ENCODE data around the gene TAF11L12.
"Not testable (repeated sequence)": the region's sequence is repeated elsewhere in the genome, so short reads cannot be mapped to it uniquely, and the experiment has no call there.

TAF11L12 gene

GRCh38 chr5:17610092-17610491, at the start of gene TAF11L12:
TAF11L12 (plus strand) TSS chr5:17610392.
- DNase-seq (ENCODE audit: extremely low spot score); CTCF ChIA-PET; POLR2A ChIA-PET: not testable (repeated sequence)

GRCh38 chr5:17585658-17586057, 24.5 kb upstream of the TAF11L12 start, which contains the start of gene TAF11L7:
TAF11L7 (minus strand) TSS chr5:17585758.
- CTCF ChIA-PET, result not testable (repeated sequence)

DNA sequence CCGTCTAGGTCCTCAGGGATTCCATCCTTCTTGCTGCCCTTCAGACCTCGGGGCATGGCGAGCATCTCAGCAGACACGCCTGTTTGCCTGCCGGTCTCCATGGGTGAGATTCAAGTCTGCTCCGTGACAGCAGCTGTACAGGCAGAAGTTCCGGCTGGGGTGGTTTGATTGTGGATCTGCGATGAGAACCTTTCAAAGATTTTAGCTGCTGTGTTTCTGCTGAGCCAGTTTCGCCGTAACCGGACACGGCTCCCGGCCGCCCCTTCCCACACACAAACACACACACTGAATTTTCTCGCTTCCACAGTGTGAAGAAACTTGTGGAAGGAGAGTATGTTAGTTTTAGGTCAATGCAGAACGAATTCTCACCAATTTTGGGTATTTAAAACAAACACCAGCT, 19.3 kb upstream of the TAF11L12 start, which contains the start of gene TAF11L8:
Gene TAF11L8 (minus strand): TSS at position 101 of the 400 bp plus-strand sequence.
- CTCF ChIA-PET; DNase-seq (ENCODE audit: extremely low spot score); POLR2A ChIA-PET: not testable (repeated sequence)

More at GRCh38 chr5:17585658-17586057, 24.5 kb upstream of the TAF11L12 start, which contains the start of gene TAF11L7:
- POLR2A ChIA-PET; DNase-seq (ENCODE audit: extremely low spot score): not testable (repeated sequence)

DNA sequence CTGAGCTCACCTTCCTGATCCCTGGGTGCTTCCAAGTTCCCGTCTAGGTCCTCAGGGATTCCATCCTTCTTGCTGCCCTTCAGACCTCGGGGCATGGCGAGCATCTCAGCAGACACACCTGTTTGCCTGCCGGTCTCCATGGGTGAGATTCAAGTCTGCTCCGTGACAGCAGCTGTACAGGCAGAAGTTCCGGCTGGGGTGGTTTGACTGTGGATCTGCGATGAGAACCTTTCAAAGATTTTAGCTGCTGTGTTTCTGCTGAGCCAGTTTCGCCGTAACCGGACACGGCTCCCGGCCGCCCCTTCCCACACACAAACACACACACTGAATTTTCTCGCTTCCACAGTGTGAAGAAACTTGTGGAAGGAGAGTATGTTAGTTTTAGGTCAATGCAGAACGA, 15.9 kb upstream of the TAF11L12 start, which contains the start of gene TAF11L9:
Gene TAF11L9 (minus strand): TSS at position 140 of the 400 bp plus-strand sequence.
- CTCF ChIA-PET; DNase-seq (ENCODE audit: extremely low spot score); POLR2A ChIA-PET: not testable (repeated sequence)

GRCh38 chr5:17597728-17598127, 12.5 kb upstream of the TAF11L12 start, which contains the start of gene TAF11L10:
TAF11L10 (minus strand) TSS chr5:17597828.
- POLR2A ChIA-PET; DNase-seq (ENCODE audit: extremely low spot score); CTCF ChIA-PET: not testable (repeated sequence)

DNA sequence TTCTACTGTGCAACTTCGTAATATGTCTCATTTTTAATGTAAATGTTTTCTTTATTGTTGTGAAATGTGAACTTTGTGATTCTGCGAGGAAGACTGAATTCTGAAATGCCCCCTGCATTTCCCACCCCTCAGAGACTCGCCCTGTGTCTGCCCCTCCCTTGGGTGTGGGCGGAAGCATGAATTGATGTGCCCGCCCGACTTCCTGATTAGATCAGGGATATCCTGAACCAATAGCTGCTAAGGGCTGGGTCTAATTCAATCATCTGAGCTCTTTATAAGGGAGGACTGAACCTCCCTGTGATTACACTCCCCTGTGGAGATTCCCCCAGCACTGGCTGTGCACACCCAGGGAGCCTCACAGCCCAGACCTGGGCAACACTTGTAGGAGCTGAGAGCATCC, 6.3 kb upstream of the TAF11L12 start, which contains the start of gene TAF11L11:
Gene TAF11L11 (plus strand): TSS at position 304 of the 400 bp plus-strand sequence.
- CTCF ChIA-PET; DNase-seq (ENCODE audit: extremely low spot score); POLR2A ChIA-PET: not testable (repeated sequence)

GRCh38 chr5:17604951-17605350, 5.2 kb upstream of the TAF11L12 start:
- no peak for DNase-seq (ENCODE audit: extremely low spot score)
- ChIA-PET CTCF (no interaction called here), POLR2A (no interaction called here)
- TF ChIP-seq FOXK2 (IDR thresholded peaks at IDR 0.05) (no peak), PKNOX1 (IDR thresholded peaks at IDR 0.05) (no peak), SUZ12 (IDR thresholded peaks at IDR 0.05) (no peak), CTBP1 (IDR thresholded peaks at IDR 0.05; ENCODE audit: borderline replicate concordance) (no peak), NFRKB (IDR thresholded peaks at IDR 0.05) (no peak), L3MBTL2 (conservative IDR thresholded peaks at IDR 0.05) (no peak), TARDBP (IDR thresholded peaks at IDR 0.05) (no peak), FOXA1 (IDR thresholded peaks at IDR 0.05) (no peak), LEF1 (IDR thresholded peaks at IDR 0.05; ENCODE audit: borderline replicate concordance) (no peak), SP1 (IDR thresholded peaks at IDR 0.05) (no peak), FOXM1 (IDR thresholded peaks at IDR 0.05; ENCODE audit: borderline replicate concordance) (no peak), ZNF384 (IDR thresholded peaks at IDR 0.05) (no peak), HDGF (IDR thresholded peaks at IDR 0.05; ENCODE audit: borderline replicate concordance) (no peak), BHLHE40 (IDR thresholded peaks at IDR 0.05; ENCODE audit: borderline replicate concordance) (no peak), ELF4 (IDR thresholded peaks at IDR 0.05) (no peak), ARNT (IDR thresholded peaks at IDR 0.05) (no peak)

- DNase-seq (ENCODE audit: extremely low spot score); CTCF ChIA-PET; POLR2A ChIA-PET: not testable (repeated sequence)
Observed at GRCh38 chr5:17607461-17607860, 2.7 kb upstream of the TAF11L12 start.

GRCh38 chr5:17614872-17615605, 4.8 kb downstream of the TAF11L12 start:
- CTCF ChIA-PET, result no interaction called here
- TF ChIP-seq ZNF384 (IDR thresholded peaks at IDR 0.05), result no peak
- TF ChIP-seq BHLHE40 (IDR thresholded peaks at IDR 0.05; ENCODE audit: borderline replicate concordance), result no peak
- TF ChIP-seq HDGF (IDR thresholded peaks at IDR 0.05; ENCODE audit: borderline replicate concordance), result no peak
- no peak for TF ChIP-seq ELF4 (IDR thresholded peaks at IDR 0.05)
- no peak for TF ChIP-seq L3MBTL2 (conservative IDR thresholded peaks at IDR 0.05)
- TF ChIP-seq ARNT (IDR thresholded peaks at IDR 0.05), result no peak
- TF ChIP-seq FOXA1 (IDR thresholded peaks at IDR 0.05), result no peak
- TF ChIP-seq FOXK2 (IDR thresholded peaks at IDR 0.05), result no peak
- TF ChIP-seq CTBP1 (IDR thresholded peaks at IDR 0.05; ENCODE audit: borderline replicate concordance), result no peak
- no peak for TF ChIP-seq NFRKB (IDR thresholded peaks at IDR 0.05)
- TF ChIP-seq FOXM1 (IDR thresholded peaks at IDR 0.05; ENCODE audit: borderline replicate concordance), result no peak
- no peak for TF ChIP-seq SP1 (IDR thresholded peaks at IDR 0.05)
- no peak for TF ChIP-seq PKNOX1 (IDR thresholded peaks at IDR 0.05)
- no peak for TF ChIP-seq TARDBP (IDR thresholded peaks at IDR 0.05)
- no peak for TF ChIP-seq SUZ12 (IDR thresholded peaks at IDR 0.05)
- POLR2A ChIA-PET, result no interaction called here

More at GRCh38 chr5:17614872-17615605, 4.8 kb downstream of the TAF11L12 start:
- no peak for DNase-seq (ENCODE audit: extremely low spot score)

Data from HEK293T (cell line).